Lower lobe of right lung (tissue), 2 donors: ENCODE data around the gene ARHGAP21. TPM values are rescaled to one million over a fixed set of nuclear protein-coding genes. Genes with fewer than 3 reads are reported as not detected.
"Not testable (repeated sequence)": the region's sequence is repeated elsewhere in the genome, so short reads cannot be mapped to it uniquely, and the experiment has no call there.

Source experiments
- ATAC-seq, 2 donors: fragments of 200-7000 bp; cut with Tn5 transposase; one replicate each; pipeline ENCODE4 v1.9.1; 2020 to 2022; ENCODE audit warnings: mild to moderate bottlenecking in 2 of 2, moderate library complexity in 2 of 2
- DNase-seq: peaks from one replicate; pipeline ENCODE4 v3.0.0-alpha.2; 2020
- H3K27ac ChIP-seq: fragments of 200-600 bp; one replicate; pipeline ENCODE4 v1.8.0; 2022
- H3K27me3 ChIP-seq: fragments of 200-600 bp; one replicate; pipeline ENCODE4 v1.8.0; 2022; ENCODE audit warnings: low read depth
- H3K36me3 ChIP-seq: fragments of 200-600 bp; one replicate; pipeline ENCODE4 v1.8.0; 2022; ENCODE audit warnings: mild to moderate bottlenecking
- H3K4me1 ChIP-seq: fragments of 200-600 bp; one replicate; pipeline ENCODE4 v1.8.0; 2022
- H3K4me3 ChIP-seq: fragments of 200-600 bp; one replicate; pipeline ENCODE4 v1.8.0; 2022; ENCODE audit warnings: mild to moderate bottlenecking
- H3K9me3 ChIP-seq: fragments of 200-600 bp; one replicate; pipeline ENCODE4 v1.8.0; 2022
- CTCF ChIP-seq: fragments of 200-600 bp; IDR thresholded peaks from one replicate; pipeline ENCODE4 v1.8.0; 2022; ENCODE audit warnings: antibody characterized with exemption, mild to moderate bottlenecking
- intact Hi-C: fragments of 100-400 bp; cut with DNase I; formaldehyde crosslinking; loops from one replicate; pipeline ENCODE4 v1.11.0; 2022
- total RNA-seq: library from RNA; stranded (reverse); fragmentation: NEBNext Ultra II Directional; extraction: Animal tissue kit (Norgen Biotek cat#: 25700); gene quantifications from one replicate; pipeline ENCODE4 v1.2.1, GENCODE V29; 2021
- donor health status: DM: no; HTN: yes; CAD: no; lungs with severe emphysema.

Gene ARHGAP21
- total RNA-seq, 1 donor from 2014 or later, result 83.1 TPM

- H3K9me3 ChIP-seq, result no peaks in the 10 kb centered on the region
- H3K4me3 ChIP-seq, result no peak overlapping the region
- H3K27me3 ChIP-seq, result no peaks in the 10 kb centered on the region
- no peak overlapping the region for H3K27ac ChIP-seq
- intact Hi-C loops, result no loop called here
- DNase-seq (no peak), ATAC-seq (no peak)
- TF ChIP-seq CTCF, result no peak
- peaks cover 13% of the 10 kb centered on the region for H3K36me3 ChIP-seq
- H3K4me1 ChIP-seq, result no peaks in the 10 kb centered on the region
Measured at GRCh38 chr10:24668247-24668646, 55.4 kb downstream of the ARHGAP21 start.

DNA sequence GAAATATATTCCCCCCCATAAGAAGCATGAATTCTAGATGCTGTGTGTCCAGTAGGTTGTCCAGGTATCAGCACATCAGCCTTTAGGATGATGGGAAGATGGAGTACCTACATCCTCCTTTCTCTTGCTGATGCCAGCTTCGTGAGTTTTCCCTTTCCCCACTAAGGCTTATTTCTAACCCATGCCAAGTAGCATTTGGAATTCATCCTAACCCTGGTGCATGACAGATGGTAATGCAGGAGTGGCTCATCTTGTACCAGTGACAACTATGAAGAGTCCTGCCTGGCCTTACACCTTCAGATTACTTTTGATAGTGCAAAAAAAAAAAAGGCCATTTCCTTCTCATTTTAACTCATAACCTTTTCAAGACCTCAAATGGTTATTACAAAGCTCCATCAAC, 58.7 kb downstream of the ARHGAP21 start:
- intact Hi-C loops, result no loop called here
- ATAC-seq (no peak), DNase-seq (no peak)
- Histone ChIP-seq H3K4me3 (no peak overlapping the region), H3K4me1 (no peaks in the 10 kb centered on the region), H3K27me3 (no peaks in the 10 kb centered on the region), H3K27ac (no peak overlapping the region), H3K9me3 (no peaks in the 10 kb centered on the region), H3K36me3 (peaks cover 13% of the 10 kb centered on the region)
- no peak for TF ChIP-seq CTCF

- DNase-seq (no peak), ATAC-seq (no peak)
- Histone ChIP-seq H3K4me3 (no peak overlapping the region), H3K36me3 (peaks cover 9% of the 10 kb centered on the region), H3K9me3 (no peaks in the 10 kb centered on the region), H3K27ac (no peak overlapping the region), H3K4me1 (no peaks in the 10 kb centered on the region), H3K27me3 (no peaks in the 10 kb centered on the region)
- no peak for TF ChIP-seq CTCF
- intact Hi-C loops, result no loop called here
Measured at GRCh38 chr10:24661376-24661775, 62.3 kb downstream of the ARHGAP21 start.

DNA sequence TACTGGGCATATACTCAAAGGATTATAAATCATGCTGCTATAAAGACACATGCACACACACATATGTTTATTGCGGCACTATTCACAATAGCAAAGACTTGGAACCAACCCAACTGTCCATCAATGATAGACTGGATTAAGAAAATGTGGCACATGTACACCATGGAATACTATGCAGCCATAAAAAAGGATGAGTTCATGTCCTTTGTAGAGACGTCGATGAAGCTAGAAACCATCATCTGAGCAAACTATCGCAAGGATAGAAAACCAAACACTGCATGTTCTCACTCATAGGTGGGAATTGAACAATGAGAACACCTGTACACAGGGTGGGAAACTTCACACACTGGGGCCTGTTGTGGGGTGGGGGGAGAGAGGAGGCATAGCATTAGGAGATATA, 65.4 kb downstream of the ARHGAP21 start:
- H3K36me3 ChIP-seq, H3K4me1 ChIP-seq, H3K27ac ChIP-seq, DNase-seq, H3K4me3 ChIP-seq, H3K9me3 ChIP-seq, intact Hi-C loops, H3K27me3 ChIP-seq, ATAC-seq: not testable (repeated sequence)

DNA sequence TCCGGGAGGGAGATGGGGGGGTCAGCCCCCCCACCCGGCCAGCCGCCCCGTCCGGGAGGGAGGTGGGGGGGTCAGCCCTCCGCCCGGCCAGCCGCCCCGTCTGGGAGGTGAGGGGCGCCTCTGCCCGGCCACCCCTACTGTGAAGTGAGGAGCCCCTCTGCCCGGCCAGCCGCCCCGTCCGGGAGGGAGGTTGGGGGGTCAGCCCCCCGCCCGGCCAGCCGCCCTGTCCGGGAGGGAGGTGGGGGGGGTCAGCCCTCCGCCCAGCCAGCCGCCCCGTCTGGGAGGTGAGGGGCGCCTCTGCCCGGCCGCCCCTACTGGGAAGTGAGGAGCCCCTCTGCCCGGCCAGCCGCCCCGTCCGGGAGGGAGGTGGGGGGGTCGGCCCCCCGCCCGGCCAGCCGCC, 67.4 kb downstream of the ARHGAP21 start:
- ATAC-seq, H3K27me3 ChIP-seq, H3K9me3 ChIP-seq, H3K36me3 ChIP-seq, H3K4me3 ChIP-seq, H3K27ac ChIP-seq, DNase-seq, intact Hi-C loops, H3K4me1 ChIP-seq: not testable (repeated sequence)

DNA sequence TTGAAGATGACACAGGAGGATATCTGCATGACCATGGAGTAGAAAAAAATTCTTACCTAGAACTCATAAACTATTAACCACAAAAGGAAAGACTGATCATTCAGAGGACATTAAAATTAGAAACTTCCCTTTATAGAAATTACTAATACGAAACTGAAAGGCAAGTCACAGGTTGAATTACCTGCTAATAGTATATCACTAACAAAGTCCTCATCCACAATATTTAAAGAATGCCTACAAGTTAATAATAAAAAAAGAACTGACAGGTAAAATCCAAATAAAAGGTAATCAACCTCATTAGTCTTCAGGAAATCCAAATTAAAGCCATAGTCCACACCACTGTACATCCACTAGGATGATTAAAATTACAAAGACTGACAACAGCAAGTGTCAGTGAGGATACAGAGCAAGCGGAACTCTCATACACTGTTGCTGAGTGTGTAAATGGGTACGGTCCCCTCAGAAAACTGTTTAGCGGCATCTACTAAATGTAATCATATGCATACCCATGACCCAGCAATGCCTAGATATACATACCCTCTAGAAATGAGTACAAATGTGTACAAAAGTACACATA, 71.2 kb downstream of the ARHGAP21 start:
- no peaks in the 10 kb centered on the region for H3K9me3 ChIP-seq
- intact Hi-C loops, result no loop called here
- no peak overlapping the region for H3K4me3 ChIP-seq
- ATAC-seq, result no peak
- DNase-seq, result no peak
- no peaks in the 10 kb centered on the region for H3K27me3 ChIP-seq
- H3K4me1 ChIP-seq, result no peaks in the 10 kb centered on the region
- no peak for TF ChIP-seq CTCF
- H3K36me3 ChIP-seq, result no peaks in the 10 kb centered on the region
- H3K27ac ChIP-seq, result no peak overlapping the region

DNA sequence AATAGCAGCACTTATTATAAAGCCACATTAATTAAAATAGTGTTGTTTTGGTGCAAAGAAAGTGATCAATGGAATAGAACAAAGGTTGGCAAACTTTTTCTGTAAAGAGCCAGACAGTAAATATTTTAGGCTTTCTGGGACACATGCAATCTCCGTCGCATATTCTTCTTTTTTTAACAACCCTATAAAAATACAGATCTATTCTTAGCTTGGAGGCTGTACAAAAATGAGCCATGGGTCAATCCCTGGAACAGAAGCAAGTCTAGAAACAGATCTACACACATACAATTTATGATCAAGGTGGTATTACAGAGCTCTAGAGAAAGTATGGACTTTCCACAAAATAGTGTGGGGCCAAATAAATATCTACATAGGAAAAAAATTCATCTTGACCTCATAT, 71.8 kb downstream of the ARHGAP21 start:
- ATAC-seq (no peak), DNase-seq (no peak)
- Histone ChIP-seq H3K36me3 (no peaks in the 10 kb centered on the region), H3K9me3 (no peaks in the 10 kb centered on the region), H3K4me1 (no peaks in the 10 kb centered on the region), H3K27me3 (no peaks in the 10 kb centered on the region), H3K4me3 (no peak overlapping the region), H3K27ac (no peak overlapping the region)
- TF ChIP-seq CTCF, result no peak
- intact Hi-C loops, result no loop called here
